NCI-H2227 treated with DMSO at 0.1 percent for 48 hours (cell line): ENCODE results near the gene NSUN2.
"Not testable (repeated sequence)": the region's sequence is repeated elsewhere in the genome, so short reads cannot be mapped to it uniquely, and the experiment has no call there.

Source experiments
- DNase-seq: peaks from one replicate; lab custom pipeline; 2025; lab: John Stamatoyannopoulos, UW

NSUN2 gene

DNA sequence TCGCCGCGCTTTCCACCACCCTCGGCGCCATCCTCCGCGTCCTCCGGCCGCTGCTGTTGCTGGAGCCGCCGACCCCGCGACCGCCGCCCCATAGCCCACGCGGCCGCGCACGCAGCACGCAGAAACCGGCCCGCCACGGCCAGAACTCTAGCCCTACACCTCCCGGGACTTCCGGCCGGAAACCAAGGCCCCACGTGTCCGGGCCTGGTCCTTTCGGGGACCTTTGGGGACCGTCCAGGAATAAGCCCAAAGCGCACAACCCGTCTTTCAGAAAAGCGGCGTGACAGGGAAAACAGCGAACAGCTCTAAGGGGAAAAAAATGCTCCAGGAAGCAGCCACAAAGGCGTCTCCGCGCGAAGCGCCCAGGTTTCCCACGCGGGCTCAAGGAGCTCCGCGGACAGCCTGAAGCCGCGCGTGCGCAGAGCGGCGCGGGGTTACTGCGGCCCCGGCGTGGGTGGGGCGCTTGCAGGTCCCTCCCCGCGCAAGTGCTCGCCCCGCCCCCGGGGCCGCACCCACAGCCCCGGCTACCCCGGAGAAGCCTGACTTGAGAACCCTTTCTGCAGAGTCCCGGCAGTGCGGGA lies at the start of gene NSUN2, which contains the start of gene SRD5A1:
NSUN2 (minus strand) TSS at position 157 of the 581 bp plus-strand sequence; CDS start at position 92, 65 bp downstream.
SRD5A1 (plus strand) TSS at position 553 of the 581 bp plus-strand sequence. CDS start 137 bp downstream, outside the sequence.
- DNase-seq: peak; percentile 97

DNA sequence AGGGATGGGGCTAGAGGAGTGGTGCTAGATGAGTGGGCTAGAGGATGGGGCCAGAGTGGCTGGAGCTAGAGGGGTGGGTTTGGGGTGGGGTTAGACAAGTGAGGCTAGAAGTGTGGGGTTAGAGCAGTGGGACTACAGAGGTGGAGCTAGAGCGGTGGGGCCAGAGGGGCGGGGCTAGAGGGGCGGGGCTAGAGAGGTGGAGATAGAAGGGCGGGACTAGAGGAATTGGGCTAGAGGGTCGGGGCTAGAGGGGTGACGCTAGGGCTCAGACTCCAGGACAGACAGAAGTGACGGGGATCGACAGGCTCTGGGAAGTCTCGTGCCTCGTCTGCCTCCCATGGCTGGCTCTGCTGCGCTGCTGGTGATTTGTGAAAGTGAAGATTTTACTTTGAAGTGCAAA lies 49.4 kb upstream of the NSUN2 start:
- DNase-seq: no peak

DNA sequence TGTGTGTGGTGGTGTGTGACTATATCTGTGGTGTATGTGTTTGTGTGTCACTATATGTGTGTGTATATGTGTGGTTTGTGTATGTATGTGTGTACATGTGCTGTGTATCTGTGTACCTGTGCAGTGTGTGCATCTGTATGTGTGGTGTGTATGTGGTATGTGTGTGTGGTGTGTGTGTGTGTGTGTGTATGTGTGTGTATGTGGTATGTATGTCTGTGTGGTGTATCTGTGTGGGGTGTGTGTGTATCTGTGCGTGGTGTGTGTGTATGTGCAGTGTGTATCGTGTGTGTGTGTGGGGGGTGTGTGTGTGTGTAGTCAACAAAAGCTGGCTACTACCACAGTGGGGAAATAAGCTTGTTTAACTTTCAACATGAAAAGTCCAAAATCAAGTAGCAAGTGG lies 48.8 kb upstream of the NSUN2 start:
- no peak for DNase-seq

- no peak for DNase-seq
Observed at GRCh38 chr5:6680922-6681321, 48.1 kb upstream of the NSUN2 start.

- DNase-seq: no peak
Observed at GRCh38 chr5:6678385-6678784, 45.5 kb upstream of the NSUN2 start.

GRCh38 chr5:6676702-6677101 lies 43.9 kb upstream of the NSUN2 start:
- no peak for DNase-seq

DNA sequence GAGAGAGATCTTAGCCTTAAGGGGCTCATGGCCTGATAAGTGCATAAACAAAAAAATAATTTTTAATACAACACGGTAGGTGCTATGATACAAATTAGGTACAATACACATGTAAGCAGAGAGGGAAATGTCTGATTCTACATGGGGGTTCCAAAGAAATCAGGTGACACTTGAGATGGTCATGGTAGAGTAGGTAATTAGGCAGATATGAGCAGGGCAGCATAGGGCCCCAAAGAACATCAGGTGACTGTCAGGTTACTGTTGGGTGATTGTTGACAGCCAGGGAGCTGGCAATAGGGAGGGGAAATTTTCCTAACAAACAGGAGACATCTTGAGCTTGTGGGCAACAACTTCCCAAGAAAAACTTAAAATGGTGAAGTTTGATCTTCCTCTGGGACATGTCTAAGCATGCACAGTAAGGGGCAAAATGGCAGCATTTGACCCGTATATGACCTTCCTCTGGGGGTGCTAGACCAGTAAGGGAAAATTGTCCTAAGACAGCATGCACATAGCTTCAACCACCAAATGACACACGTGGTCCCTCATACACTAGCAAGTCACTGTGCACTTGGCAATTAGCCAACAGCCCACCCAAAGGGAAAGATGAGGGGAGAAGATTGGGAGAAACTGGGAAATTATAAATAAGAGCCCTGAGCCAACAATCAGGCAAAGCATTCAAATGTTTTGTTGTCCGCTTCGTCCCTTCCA lies 43.1 kb upstream of the NSUN2 start:
- DNase-seq: no peak

GRCh38 chr5:6674886-6675285 lies 42.0 kb upstream of the NSUN2 start:
- no peak for DNase-seq

- no peak for DNase-seq
Observed at GRCh38 chr5:6674421-6674820, 41.6 kb upstream of the NSUN2 start.

DNA sequence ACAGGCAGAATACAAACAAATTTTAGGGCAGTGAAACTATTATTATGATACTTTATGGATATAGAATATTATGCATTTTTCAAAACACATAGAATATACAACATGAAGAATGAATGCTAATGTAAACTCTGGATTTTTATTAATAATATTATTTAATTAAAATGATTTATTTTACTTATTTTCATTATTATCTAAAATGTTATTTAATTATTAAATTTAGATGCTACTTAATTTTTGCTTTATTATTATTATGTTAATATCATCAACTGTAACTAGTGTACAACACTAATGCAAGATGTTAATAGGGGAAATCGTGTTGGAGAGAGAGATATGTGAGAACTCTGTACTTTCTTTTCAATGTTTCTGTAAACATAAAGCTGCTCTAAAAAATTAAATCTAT lies 41.1 kb upstream of the NSUN2 start:
- no peak for DNase-seq

GRCh38 chr5:6673031-6673430 lies 40.2 kb upstream of the NSUN2 start:
- no peak for DNase-seq

- DNase-seq: not testable (repeated sequence)
Observed at GRCh38 chr5:6668717-6669116, 35.9 kb upstream of the NSUN2 start.

GRCh38 chr5:6667648-6668047 lies 34.8 kb upstream of the NSUN2 start:
- DNase-seq: no peak

DNA sequence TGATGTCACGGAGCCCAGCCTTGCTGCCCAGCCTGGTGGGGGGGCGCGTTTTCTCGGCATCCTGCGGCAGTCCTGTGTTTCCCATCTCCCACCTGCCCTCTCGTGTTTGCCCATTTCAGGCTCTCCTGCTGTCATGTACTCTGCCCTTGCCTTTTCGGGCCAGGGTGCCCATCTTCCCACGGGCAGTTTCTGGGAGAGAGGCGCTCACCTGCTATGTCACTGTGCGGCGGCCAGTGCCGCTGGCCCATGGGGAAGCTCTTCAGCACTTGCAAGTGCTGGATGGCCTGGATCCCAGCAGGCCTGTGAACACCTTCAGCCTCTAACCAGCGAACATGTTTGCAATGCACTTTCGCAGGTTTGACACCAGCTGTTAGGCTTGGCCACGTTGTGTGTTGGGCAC lies 33.9 kb upstream of the NSUN2 start:
- DNase-seq: no peak

DNA sequence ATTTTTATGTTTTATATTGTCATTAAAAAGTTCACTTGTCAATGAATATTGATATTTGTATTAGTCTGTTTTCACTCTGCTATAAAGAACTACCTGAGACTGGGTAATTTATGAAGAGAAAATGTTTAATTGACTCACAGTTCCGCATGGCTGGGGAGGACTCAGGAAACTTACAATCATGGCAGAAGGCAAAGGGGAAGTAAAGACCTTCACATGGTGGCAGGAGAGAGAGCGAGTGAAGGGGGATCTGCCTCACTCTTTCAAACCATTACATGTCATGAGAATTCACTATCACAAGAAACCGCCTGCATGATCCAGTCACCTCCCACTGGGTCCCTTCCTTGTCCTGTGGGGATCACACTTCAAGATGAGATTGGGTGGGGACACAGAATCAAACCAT lies 27.8 kb upstream of the NSUN2 start:
- DNase-seq: no peak

DNA sequence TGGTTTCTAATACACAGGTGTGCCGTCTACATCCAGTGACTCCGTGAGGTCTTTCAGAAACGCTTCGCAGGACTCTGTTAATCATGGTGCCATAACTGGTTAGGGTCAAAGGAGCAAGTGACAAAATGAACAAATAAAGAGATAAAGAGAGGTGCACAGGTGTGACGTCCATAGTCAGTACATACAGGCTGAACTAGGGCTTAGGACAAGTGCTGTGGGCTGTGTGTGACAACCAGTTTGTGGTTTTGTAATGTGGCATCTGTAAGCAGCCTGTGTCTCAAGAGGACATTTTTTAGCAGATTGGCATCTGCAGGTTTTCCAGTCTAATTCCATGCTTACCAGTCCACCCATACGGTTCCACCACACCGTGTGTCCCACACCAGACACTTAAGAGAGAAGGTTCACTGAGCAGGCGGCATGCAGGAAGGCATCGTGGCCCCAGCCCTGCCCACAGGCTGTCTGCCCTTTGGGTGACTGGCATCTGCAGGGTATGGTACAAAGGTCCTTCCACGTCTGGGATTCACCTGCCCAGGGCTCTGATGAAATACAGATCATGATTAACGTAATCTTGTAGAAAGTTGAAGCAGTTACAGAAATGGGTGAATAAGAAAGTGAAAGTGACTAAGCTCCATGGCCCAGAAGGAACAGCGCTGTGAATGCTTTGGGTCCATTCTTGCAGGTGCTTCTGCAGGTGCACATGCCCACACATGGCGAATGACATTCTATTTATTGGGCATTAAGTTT lies 27.3 kb upstream of the NSUN2 start:
- DNase-seq: no peak

- DNase-seq: no peak
Observed at GRCh38 chr5:6656680-6657079, 23.8 kb upstream of the NSUN2 start.

DNA sequence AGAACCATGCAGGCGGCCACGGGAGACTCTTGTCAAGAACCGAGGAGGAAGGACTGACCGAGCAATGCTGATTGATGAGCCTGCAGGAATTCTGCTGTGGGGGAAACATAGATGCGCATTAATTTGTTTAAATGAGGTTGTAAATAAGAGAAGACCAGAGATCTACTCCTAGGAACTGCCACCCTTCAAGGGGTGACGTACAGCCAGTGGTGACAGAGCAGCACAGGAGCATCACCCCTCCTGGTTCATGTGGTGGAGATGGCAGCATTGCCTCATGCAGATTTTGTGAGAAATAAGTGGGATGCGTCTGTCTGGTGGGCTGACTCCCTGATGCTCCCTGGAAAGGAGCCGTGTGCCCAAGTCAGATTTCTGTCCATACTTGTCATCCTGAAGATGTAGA lies 22.6 kb upstream of the NSUN2 start:
- no peak for DNase-seq

DNA sequence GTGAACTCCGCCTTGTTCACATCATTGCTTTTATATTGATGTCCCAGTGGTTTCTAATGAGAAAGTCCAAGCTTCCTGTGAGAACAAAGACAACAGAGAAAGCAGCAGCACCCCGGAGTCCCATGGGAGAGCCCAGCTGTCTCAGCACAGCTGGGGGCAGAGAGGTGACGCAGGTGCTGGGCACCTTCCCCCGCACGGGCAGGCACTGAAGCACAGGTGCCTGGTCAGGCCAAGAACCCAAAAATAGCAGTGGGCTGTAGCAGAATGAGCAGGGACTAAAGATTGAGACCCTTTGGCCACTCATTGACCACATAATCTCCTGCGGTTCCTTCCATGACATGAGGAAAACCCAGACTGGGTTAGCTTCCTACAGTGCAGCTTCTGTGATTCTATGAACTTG lies 19.2 kb upstream of the NSUN2 start:
- no peak for DNase-seq

DNA sequence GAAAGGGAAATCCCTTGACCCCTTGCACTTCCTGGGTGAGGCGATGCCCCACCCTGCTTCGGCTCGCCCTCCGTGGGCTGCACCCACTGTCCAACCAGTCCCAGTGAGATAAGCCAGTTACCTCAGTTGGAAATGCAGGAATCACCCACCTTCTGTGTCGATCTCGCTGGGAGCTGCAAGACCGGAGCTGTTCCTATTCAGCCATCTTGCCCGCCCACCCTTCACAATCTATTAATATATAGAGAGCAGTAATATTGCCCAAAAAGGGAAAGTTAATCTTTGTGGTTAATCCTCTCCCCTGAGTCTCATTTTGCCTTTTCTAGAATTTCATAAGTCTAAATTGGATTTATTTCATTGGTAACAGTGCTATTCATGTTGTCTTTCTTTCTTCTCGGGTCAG lies 16.8 kb upstream of the NSUN2 start:
- DNase-seq: no peak

DNA sequence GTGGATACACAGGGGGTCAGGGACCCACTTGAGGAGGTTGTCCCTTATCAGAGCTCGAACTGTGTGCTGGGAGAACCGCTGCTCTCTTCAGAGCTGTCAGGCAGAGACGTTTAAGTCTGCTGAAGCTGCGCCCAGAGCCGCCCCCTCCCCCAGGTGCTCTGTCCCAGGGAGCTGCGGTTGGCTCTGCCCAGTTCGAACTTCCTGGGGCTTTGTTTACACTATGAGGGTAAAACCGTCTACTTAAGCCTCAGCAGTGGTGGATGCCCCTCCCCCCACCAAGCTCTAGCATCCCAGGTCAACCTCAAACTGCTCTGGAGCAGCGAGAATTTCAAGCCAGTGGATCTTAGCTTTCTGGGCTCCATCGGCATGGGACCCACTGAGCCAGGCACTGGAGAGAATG lies 16.3 kb upstream of the NSUN2 start:
- DNase-seq: no peak

DNA sequence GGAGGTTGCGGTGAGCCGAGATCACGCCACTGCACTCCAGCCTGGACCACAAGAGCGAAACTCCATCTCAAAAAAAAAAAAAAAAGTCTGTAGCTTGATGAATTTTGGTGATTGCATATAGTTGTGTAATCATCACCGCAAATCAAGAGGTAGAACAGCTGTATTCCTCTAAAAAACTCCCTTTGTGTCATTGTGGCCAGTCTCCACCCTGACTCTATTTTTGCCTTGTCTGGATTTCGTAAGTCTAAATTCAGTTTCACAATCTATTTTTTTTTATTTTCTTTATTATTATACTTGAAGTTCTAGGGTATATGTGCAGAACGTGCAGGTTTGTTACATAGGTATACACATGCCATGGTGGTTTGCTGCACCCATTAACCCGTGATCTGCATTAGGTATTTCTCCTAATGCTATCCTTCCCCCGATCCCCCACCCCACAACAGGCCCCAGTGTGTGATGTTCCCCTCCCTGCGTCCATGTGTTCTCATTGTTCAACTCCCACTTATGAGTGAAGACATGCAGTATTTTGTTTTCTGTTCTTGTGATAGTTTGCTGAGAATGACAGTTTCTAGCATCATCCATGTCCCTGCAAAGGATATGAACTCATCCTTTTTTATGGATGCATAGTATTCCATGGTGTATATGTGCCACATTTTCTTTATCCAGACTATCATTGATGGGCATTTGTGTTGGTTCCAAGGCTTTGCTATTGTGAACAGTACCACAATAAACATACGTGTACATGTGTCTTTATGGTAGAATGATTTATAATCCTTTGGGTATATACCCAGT lies 12.9 kb upstream of the NSUN2 start:
- not testable (repeated sequence) for DNase-seq
